Measurements from ENCODE around the gene PMM1. TPM values are rescaled to one million over a fixed set of nuclear protein-coding genes. Genes with fewer than 3 reads are reported as not detected.
"Not testable (repeated sequence)": the region's sequence is repeated elsewhere in the genome, so short reads cannot be mapped to it uniquely, and the experiment has no call there.

PMM1 gene
- polyA plus RNA-seq (2013, experiment 1 of 2), result 40.9 TPM
- 41.2 TPM for polyA plus RNA-seq (2013, experiment 2 of 2)

DNA sequence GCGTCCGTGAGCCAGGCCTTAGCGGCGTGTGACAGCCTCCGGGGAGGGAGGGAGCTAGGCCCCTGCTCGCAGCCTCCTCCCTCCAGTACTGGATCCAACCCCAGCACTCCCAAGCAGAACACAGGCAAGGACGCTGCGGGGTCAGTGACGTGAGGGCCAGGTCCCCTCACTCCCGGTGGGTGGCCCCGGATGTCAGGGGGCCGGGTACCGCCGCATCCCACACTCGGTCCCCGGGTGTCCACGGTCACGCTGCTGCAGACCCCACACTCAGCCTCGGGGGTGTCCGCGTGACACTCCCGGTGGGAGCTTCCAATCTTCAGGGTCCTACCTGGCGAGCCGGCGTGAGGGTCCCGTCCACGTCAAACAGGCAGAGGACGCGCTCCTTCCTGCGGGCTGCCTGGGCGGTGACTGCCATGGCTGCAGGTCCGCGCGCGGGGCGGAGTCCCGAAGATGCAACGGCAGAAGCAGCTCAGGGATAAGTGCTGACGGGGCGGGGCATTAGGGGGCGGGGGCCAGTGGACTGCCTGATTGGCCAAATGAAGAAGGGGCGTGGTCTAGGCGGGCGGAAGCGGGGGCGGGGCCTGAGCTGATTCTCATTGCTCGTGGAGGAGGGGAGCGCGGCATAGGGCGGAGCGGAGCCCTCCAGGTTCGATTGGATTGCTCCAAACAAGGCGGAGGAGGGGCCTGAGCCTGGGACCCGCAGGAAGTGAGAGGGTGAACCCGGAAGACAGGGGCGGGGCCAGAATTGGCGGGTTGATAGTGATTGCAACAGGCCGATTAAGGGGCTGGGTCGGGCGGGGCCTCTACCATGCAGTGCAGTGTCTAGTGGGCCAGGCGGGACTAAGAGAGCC, at the start of gene PMM1:
PMM1 (minus strand) TSS at position 450 of the 851 bp plus-strand sequence; CDS start at position 415, 35 bp downstream.
- Histone ChIP-seq H3K79me1 (replicated peaks; ENCODE audit: low read length, poor library complexity, severe bottlenecking) (peaks cover 20% of the 10 kb centered on the region), H3K27ac (ENCODE audit: low read length, poor library complexity, severe bottlenecking) (peak within 1 kb of the TSS; percentile 65), H2BK12ac (ENCODE audit: low read length in 2 of 2) (peak within 1 kb of the TSS; percentile 37 to 50), H2AFZ (ENCODE audit: low read depth, low read length) (peak within 1 kb of the TSS; percentile 96), H3K4me3 (ENCODE audit: insufficient read depth in 1 of 2, low read depth in 1 of 2, low read length in 2 of 2) (peak within 1 kb of the TSS; percentile 91 to 99), H4K8ac (ENCODE audit: low read length) (peak within 1 kb of the TSS; percentile 88), H3K18ac (ENCODE audit: low read depth in 1 of 2, low read length in 2 of 2) (peak within 1 kb of the TSS; percentile 87 to 92), H3K14ac (ENCODE audit: low read length in 2 of 2) (peak within 1 kb of the TSS in 1 of 2 experiments; percentile 63), H3K4me2 (ENCODE audit: low read length, poor library complexity, severe bottlenecking) (peak within 1 kb of the TSS; percentile 90), H2BK5ac (ENCODE audit: low read depth, low read length, poor library complexity, severe bottlenecking) (no peak within 1 kb of the TSS), H4K91ac (ENCODE audit: low read length) (peak within 1 kb of the TSS; percentile 97), H2BK15ac (ENCODE audit: low read depth, poor library complexity, severe bottlenecking) (peak within 1 kb of the TSS; percentile 98), H3K4me1 (ENCODE audit: control insufficient read depth, insufficient read depth, low read depth, low read length) (peaks cover 16% of the 10 kb centered on the region), H2AK5ac (ENCODE audit: low read length, severe bottlenecking) (peak within 1 kb of the TSS; percentile 43), H3K9me3 (ENCODE audit: control insufficient read depth, low read length) (no peaks in the 10 kb centered on the region), H3K23ac (ENCODE audit: low read length in 2 of 2) (peak within 1 kb of the TSS in 1 of 2 experiments; percentile 19), H2BK120ac (ENCODE audit: low read depth, low read length) (peak within 1 kb of the TSS; percentile 87), H3K27me3 (ENCODE audit: control insufficient read depth in 1 of 2, insufficient read depth in 1 of 2, low read length in 2 of 2) (no peaks in the 10 kb centered on the region), H3K4ac (ENCODE audit: low read depth in 1 of 2, low read length in 2 of 2) (peak within 1 kb of the TSS; percentile 77 to 93), H3K36me3 (ENCODE audit: control insufficient read depth in 1 of 2, insufficient read depth in 2 of 2, low read depth in 1 of 2, low read length in 2 of 2) (peaks cover 12 to 14% of the 10 kb centered on the region in 2 experiments), H3K9ac (ENCODE audit: low read length) (peak within 1 kb of the TSS; percentile 95)
- WGBS, result 1% methylated on average over 52 of the region's 61 CpGs
- DNase-seq, result peak; percentile 99

DNA sequence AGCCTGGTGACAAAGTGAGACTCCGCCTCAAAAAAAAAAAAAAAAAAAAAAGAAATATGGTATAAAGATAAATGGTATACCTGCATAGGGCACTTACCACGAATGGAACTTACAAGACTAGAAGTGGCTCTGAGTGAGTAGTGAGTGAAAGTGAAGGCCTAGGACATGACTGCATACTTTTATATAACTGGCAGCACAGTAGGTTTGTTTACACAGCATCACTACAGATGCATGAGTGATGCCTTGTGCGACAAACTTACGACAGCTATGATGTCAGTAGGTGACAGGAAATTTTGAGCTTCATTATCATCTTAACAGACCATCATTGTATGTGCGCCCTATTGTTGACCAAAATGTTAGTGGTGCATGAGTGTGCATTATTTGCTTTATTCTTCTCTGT, 49.1 kb upstream of the PMM1 start:
- H3K4me2 ChIP-seq (ENCODE audit: low read length, poor library complexity, severe bottlenecking), result no peak overlapping the region
- no peak overlapping the region for H2AK5ac ChIP-seq (ENCODE audit: low read length, severe bottlenecking)
- 96% methylated on average over 4 of the region's 5 CpGs for WGBS
- H2BK12ac ChIP-seq (ENCODE audit: low read length in 2 of 2), result no peak overlapping the region
- no peak overlapping the region for H2BK120ac ChIP-seq (ENCODE audit: low read depth, low read length)
- no peak overlapping the region for H3K27ac ChIP-seq (ENCODE audit: low read length, poor library complexity, severe bottlenecking)
- H3K14ac ChIP-seq (ENCODE audit: low read length in 2 of 2), result no peak overlapping the region
- no peak overlapping the region for H2BK5ac ChIP-seq (ENCODE audit: low read depth, low read length, poor library complexity, severe bottlenecking)
- H3K4me3 ChIP-seq (ENCODE audit: insufficient read depth in 1 of 2, low read depth in 1 of 2, low read length in 2 of 2), result no peak overlapping the region
- no peak overlapping the region for H3K9ac ChIP-seq (ENCODE audit: low read length)
- H3K36me3 ChIP-seq (ENCODE audit: control insufficient read depth in 1 of 2, insufficient read depth in 2 of 2, low read depth in 1 of 2, low read length in 2 of 2), result peaks cover 51 to 92% of the 10 kb centered on the region in 2 experiments
- H3K9me3 ChIP-seq (ENCODE audit: control insufficient read depth, low read length), result no peaks in the 10 kb centered on the region
- H4K8ac ChIP-seq (ENCODE audit: low read length), result no peak overlapping the region
- H3K27me3 ChIP-seq (ENCODE audit: control insufficient read depth in 1 of 2, insufficient read depth in 1 of 2, low read length in 2 of 2), result no peaks in the 10 kb centered on the region
- H3K18ac ChIP-seq (ENCODE audit: low read depth in 1 of 2, low read length in 2 of 2), result no peak overlapping the region
- H3K79me1 ChIP-seq (replicated peaks; ENCODE audit: low read length, poor library complexity, severe bottlenecking), result peaks cover 11% of the 10 kb centered on the region
- H3K4ac ChIP-seq (ENCODE audit: low read depth in 1 of 2, low read length in 2 of 2), result no peak overlapping the region
- H2BK15ac ChIP-seq (ENCODE audit: low read depth, poor library complexity, severe bottlenecking), result no peak overlapping the region
- DNase-seq, result no peak
- no peak overlapping the region for H4K91ac ChIP-seq (ENCODE audit: low read length)
- no peak overlapping the region for H3K23ac ChIP-seq (ENCODE audit: low read length in 2 of 2)
- H3K4me1 ChIP-seq (ENCODE audit: control insufficient read depth, insufficient read depth, low read depth, low read length), result no peaks in the 10 kb centered on the region
- no peak overlapping the region for H2AFZ ChIP-seq (ENCODE audit: low read depth, low read length)

GRCh38 chr22:41638124-41638523, 48.5 kb upstream of the PMM1 start:
- H3K18ac ChIP-seq (ENCODE audit: low read depth in 1 of 2, low read length in 2 of 2), result no peak overlapping the region
- no peak overlapping the region for H3K4me3 ChIP-seq (ENCODE audit: insufficient read depth in 1 of 2, low read depth in 1 of 2, low read length in 2 of 2)
- H3K4ac ChIP-seq (ENCODE audit: low read depth in 1 of 2, low read length in 2 of 2), result no peak overlapping the region
- H3K14ac ChIP-seq (ENCODE audit: low read length in 2 of 2), result no peak overlapping the region
- H2BK15ac ChIP-seq (ENCODE audit: low read depth, poor library complexity, severe bottlenecking), result no peak overlapping the region
- DNase-seq, result no peak
- H3K4me2 ChIP-seq (ENCODE audit: low read length, poor library complexity, severe bottlenecking), result no peak overlapping the region
- no peaks in the 10 kb centered on the region for H3K9me3 ChIP-seq (ENCODE audit: control insufficient read depth, low read length)
- H2BK12ac ChIP-seq (ENCODE audit: low read length in 2 of 2), result no peak overlapping the region
- H2AK5ac ChIP-seq (ENCODE audit: low read length, severe bottlenecking), result no peak overlapping the region
- H2BK5ac ChIP-seq (ENCODE audit: low read depth, low read length, poor library complexity, severe bottlenecking), result no peak overlapping the region
- H3K79me1 ChIP-seq (replicated peaks; ENCODE audit: low read length, poor library complexity, severe bottlenecking), result peaks cover 11% of the 10 kb centered on the region
- H2AFZ ChIP-seq (ENCODE audit: low read depth, low read length), result no peak overlapping the region
- H4K8ac ChIP-seq (ENCODE audit: low read length), result no peak overlapping the region
- WGBS, result 98% methylated on average over 4 of the region's 5 CpGs
- no peak overlapping the region for H3K27ac ChIP-seq (ENCODE audit: low read length, poor library complexity, severe bottlenecking)
- no peak overlapping the region for H2BK120ac ChIP-seq (ENCODE audit: low read depth, low read length)
- no peak overlapping the region for H4K91ac ChIP-seq (ENCODE audit: low read length)
- no peak overlapping the region for H3K23ac ChIP-seq (ENCODE audit: low read length in 2 of 2)
- H3K9ac ChIP-seq (ENCODE audit: low read length), result no peak overlapping the region
- H3K36me3 ChIP-seq (ENCODE audit: control insufficient read depth in 1 of 2, insufficient read depth in 2 of 2, low read depth in 1 of 2, low read length in 2 of 2), result peaks cover 47 to 94% of the 10 kb centered on the region in 2 experiments
- no peaks in the 10 kb centered on the region for H3K4me1 ChIP-seq (ENCODE audit: control insufficient read depth, insufficient read depth, low read depth, low read length)
- no peaks in the 10 kb centered on the region for H3K27me3 ChIP-seq (ENCODE audit: control insufficient read depth in 1 of 2, insufficient read depth in 1 of 2, low read length in 2 of 2)

DNA sequence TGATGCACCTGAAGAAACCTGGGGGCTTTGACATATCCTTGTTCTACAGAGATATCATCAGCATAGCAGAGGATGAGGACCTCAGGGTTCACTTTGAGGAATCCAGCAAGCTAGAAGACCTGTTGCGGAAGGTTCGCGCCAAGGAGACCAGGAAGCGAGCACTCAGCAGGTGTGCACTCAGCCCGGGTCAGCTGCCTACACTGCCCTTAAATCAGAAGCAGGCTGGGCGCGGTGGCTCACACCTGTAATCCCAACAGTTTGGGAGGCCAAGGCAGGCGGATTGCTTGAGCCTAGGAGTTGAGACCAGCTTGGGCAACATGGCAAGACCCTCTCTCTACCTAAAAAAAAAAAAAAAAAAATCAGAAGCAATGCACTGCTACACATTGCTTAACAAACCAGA, 48.0 kb upstream of the PMM1 start:
- DNase-seq; H2BK15ac ChIP-seq (ENCODE audit: low read depth, poor library complexity, severe bottlenecking); H2BK120ac ChIP-seq (ENCODE audit: low read depth, low read length); H3K14ac ChIP-seq (ENCODE audit: low read length in 2 of 2); H2AFZ ChIP-seq (ENCODE audit: low read depth, low read length); H3K4ac ChIP-seq (ENCODE audit: low read depth in 1 of 2, low read length in 2 of 2); H4K91ac ChIP-seq (ENCODE audit: low read length); H4K8ac ChIP-seq (ENCODE audit: low read length); H3K23ac ChIP-seq (ENCODE audit: low read length in 2 of 2); H3K4me1 ChIP-seq (ENCODE audit: control insufficient read depth, insufficient read depth, low read depth, low read length); H3K4me3 ChIP-seq (ENCODE audit: insufficient read depth in 1 of 2, low read depth in 1 of 2, low read length in 2 of 2); H2BK12ac ChIP-seq (ENCODE audit: low read length in 2 of 2); H3K27me3 ChIP-seq (ENCODE audit: control insufficient read depth in 1 of 2, insufficient read depth in 1 of 2, low read length in 2 of 2); H3K9ac ChIP-seq (ENCODE audit: low read length); H3K27ac ChIP-seq (ENCODE audit: low read length, poor library complexity, severe bottlenecking); H3K4me2 ChIP-seq (ENCODE audit: low read length, poor library complexity, severe bottlenecking); H2AK5ac ChIP-seq (ENCODE audit: low read length, severe bottlenecking); H2BK5ac ChIP-seq (ENCODE audit: low read depth, low read length, poor library complexity, severe bottlenecking); H3K9me3 ChIP-seq (ENCODE audit: control insufficient read depth, low read length); H3K18ac ChIP-seq (ENCODE audit: low read depth in 1 of 2, low read length in 2 of 2): not testable (repeated sequence)
- H3K79me1 ChIP-seq (replicated peaks; ENCODE audit: low read length, poor library complexity, severe bottlenecking), result peaks cover 11% of the 10 kb centered on the region
- WGBS, result 95% methylated on average over 8 of the region's 8 CpGs
- peaks cover 45 to 92% of the 10 kb centered on the region in 2 experiments for H3K36me3 ChIP-seq (ENCODE audit: control insufficient read depth in 1 of 2, insufficient read depth in 2 of 2, low read depth in 1 of 2, low read length in 2 of 2)
